Peyer's patch (tissue), 4 donors: ENCODE data around the gene PLPP2.

Experiments used
- POLR2A ChIP-seq, 2 donors: fragments of 450-650 bp; IDR thresholded peaks; one replicate each; pipeline ENCODE4 v1.5.1; 2017; ENCODE audit warnings: antibody characterized with exemption in 2 of 2, mild to moderate bottlenecking in 2 of 2, moderate library complexity in 2 of 2
- TF ChIP-seq, protein P1 (sequence below), 6 experiments: fragments of 450-650 bp in 4 of 6; fragments of 200-600 bp in 2 of 6; sonication (generic) in 1 of 6; IDR thresholded peaks; one replicate each; pipeline ENCODE4 v1.5.1; 2017 to 2019; ENCODE audit warnings: antibody characterized with exemption in 6 of 6, mild to moderate bottlenecking in 3 of 6, moderate library complexity in 1 of 6

DNA sequence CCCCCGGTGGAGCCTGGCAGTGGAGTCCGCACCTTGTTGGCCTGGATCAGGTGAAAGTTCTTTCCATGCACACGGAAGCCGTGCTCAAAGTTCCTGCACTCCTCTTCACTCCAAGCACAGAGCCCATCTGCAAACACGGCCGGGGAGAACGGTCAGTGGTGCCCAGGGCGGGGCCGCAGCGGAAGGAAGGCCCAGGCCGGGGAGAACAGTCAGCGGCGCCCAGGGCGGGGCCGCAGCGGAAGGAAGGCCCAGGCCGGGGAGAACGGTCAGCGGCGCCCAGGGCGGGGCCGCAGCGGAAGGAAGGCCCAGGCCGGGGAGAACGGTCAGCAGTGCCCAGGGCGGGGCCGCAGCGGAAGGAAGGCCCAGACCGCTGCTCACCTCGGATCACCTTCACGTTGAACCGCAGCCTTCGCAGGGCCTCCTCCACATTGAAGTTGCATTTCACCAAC is 20.6 kb upstream of the PLPP2 start:
- TF ChIP-seq, protein P1, sequence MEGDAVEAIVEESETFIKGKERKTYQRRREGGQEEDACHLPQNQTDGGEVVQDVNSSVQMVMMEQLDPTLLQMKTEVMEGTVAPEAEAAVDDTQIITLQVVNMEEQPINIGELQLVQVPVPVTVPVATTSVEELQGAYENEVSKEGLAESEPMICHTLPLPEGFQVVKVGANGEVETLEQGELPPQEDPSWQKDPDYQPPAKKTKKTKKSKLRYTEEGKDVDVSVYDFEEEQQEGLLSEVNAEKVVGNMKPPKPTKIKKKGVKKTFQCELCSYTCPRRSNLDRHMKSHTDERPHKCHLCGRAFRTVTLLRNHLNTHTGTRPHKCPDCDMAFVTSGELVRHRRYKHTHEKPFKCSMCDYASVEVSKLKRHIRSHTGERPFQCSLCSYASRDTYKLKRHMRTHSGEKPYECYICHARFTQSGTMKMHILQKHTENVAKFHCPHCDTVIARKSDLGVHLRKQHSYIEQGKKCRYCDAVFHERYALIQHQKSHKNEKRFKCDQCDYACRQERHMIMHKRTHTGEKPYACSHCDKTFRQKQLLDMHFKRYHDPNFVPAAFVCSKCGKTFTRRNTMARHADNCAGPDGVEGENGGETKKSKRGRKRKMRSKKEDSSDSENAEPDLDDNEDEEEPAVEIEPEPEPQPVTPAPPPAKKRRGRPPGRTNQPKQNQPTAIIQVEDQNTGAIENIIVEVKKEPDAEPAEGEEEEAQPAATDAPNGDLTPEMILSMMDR (IDR thresholded peaks at IDR 0.05) = no peak
- TF ChIP-seq POLR2A (IDR thresholded peaks at IDR 0.05) = no peak
